GM18502 (cell line): ENCODE results near the gene TRAP1.
A peak's percentile ranks its signal among the peaks of the same experiment; 100 is the strongest.

Source experiments
- ATAC-seq: cut with Tn5 transposase; IDR thresholded peaks from one replicate; pipeline ENCODE4 v1.9.1; 2021; ENCODE audit warnings: mild to moderate bottlenecking; ENCODE audit not compliant: unreplicated experiment, poor library complexity

TRAP1 gene

DNA sequence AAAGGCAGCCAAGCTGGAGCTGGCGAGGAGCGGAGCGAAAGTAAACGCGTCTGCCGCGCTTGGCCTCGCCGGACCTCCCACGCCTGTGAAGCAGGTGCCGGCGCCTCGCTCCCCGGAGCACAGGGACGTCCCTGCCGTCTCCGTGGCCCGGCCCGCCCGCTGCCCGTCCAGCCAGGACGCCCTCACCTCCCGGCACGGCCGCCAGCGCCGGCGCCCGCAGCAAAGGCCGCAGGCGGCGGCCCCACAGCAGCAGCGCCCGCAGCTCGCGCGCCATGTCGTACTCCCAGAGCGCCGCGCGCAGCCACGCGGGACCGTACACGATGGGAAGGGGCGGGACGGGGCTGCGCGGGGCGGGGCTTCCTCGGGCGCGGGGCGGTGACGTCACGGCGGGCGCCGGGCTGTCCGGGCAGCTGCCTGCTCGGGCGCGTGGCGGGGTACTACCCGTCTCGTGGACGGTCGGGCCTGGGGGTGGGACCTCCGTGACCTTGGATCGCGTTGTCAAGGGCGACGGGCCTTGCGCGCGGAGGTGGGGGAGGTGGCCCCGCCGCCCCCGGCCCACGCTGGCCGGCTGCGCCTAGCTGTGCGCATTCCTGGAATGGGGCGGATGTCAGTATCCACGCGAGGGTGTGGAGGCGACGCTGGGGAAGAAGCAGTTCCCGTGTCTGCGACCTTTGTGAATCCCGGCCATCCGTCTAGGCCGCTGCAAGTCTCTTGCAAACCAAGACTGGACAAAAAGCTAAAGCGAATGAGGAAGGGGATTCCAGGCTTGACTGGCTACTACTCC, at the start of gene TRAP1:
TRAP1 (minus strand) TSS at position 290 of the 784 bp plus-strand sequence; CDS start at position 274, 16 bp downstream.
- ATAC-seq: peak; percentile 89

DNA sequence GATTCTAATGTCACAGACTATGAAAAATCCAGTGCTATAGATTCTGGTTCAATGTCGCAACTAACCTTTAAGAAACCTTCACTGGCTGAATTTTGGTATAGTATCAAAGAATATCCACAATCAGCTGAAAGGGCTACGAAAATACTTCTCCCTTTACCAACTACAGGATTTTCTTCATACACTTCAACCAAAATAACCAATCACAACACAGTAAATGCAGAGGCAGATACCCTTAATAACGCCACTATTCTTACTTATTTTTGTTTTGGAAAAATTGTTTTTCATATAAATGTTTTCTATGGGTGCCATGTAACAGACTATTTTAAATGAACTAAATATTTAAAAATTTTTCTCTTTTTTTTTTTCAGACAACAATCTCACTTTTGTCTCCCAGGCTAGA, 48.9 kb upstream of the TRAP1 start:
- no peak for ATAC-seq

DNA sequence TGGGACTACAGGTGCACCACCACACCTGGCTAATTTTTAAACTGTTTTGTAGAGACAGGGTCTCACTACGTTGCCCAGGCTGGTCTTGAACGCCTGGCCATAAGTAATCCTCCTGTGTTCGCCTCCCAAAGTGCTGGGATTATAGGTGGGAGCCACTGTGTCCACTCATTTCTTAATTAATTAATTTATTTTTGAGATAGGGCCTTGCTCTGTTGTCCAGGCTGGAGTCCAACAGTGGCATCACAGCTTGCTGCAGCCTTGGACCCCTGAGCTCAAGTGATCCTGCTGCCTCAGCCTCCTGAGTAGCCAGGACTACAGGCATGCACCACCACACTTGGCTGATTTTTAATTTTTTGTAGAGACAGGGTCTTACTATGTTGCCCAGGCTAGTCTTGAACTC, 47.1 kb upstream of the TRAP1 start:
- no peak for ATAC-seq

DNA sequence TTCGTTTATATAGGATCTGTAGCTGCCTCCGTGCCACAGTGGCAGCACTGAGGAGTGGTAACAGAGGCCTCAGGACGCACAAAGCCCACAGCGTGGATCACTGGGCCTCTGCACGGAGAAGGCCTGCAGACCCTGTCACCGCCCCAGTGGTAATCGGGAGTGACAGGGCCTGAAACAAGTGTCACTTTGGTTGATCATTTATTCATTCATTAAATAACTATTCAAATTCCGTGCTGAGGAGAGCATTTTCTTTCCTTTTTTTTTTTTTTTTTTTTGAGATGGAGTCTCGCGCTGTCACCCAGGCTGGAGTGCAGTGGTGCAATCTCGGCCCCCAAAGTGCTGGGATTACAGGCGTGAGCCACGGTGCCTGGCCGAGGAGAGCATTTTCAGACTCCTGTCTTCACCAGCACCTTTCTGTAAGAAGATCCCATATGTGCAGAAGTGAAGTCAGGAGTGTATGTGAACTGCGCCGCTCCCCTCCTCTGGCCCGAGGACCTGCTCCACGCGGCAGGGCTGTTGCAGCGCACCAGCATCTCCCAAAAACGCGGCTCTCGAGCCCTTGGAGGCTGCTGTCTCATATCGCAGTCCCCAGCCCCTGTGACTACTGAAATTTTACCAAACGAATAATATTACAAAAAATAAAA, 44.9 kb upstream of the TRAP1 start:
- ATAC-seq: no peak

DNA sequence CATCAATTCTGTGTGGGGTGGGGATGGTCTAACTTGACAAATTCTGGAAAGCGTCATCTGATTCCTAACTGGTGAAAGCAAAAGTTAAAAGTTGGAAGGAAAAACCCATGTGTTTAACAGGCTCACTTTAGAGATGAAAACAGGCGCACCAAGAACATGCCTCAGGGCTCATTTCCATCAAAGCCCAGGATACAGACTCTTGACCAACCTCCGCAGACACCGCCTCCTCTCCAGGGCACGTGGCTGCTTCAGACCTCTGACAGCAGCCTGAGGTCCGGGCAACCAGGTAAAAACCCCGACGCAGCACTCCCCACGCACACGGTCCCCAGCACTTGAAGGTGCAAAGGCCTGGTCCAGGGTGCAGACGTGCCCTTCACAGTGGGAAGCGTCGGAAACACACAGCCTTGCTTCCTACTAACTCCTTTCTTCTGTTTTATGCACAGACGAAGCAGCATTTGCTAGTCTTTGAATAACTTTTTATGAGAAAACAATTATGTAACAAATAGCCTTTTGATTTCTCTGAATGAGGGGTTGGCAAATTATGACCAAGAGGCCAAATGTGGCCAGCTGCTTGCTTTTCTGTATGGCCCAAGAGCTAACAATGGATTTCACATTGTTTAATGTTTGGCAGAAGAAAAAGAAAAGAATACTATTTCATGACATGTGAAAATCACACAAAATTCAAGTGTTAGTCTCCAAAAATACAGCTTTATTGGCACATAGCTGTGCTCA, 44.2 kb upstream of the TRAP1 start:
- no peak for ATAC-seq

DNA sequence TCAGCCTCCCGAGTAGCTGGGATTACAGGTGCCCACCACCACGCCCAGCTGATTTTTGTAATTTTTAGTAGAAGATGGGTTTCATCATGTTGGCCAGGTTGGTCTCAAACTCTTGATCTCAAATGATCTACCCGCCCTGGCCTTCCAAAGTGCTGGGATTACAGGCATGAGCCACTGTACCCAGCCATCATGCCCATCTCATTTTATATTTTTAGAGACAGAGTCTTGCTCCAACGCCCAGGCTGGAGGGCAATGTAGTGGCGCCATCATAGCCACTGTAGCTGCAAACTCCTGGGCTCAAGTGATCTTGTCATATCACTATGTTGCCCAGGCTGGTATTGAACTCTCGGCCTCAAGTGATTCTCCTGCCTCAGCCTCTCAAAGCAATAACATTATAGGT, 43.2 kb upstream of the TRAP1 start:
- ATAC-seq: no peak

DNA sequence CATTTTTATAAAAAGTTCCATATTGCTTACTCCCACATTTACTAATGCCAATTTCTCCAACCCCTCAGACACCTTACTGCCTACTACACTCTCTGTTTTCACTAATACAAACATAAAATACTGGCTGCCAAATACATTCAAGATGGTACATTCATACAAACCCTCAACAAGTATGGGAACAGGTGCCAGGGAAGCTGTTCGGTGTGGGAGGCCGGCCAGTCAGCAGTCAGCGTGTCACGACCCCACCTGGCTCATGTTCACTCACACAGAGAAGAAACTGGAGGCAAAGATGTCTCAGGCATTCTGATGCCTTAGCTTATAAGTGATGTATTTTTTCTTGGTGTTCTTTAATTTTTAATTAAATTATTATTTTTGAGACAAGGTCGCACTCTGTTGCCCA, 42.4 kb upstream of the TRAP1 start:
- ATAC-seq: no peak

DNA sequence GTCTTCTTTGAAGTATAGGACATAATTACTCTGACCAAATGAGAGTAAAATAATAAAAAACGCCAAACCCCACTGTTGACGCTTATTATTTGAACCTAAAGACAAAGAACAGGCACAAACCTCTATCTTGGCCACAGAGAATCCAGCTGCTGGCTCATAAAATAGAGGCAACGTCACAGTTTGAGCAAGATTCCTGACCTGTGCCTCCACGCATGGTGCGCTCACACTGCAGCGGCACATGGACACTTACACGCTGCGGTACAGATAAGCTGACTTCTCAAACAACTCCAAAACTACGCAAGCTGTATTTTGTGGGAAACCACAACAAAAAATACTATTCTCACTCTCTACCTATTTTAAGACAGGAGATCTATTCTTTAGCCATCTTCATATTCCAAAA, 38.8 kb upstream of the TRAP1 start:
- no peak for ATAC-seq

DNA sequence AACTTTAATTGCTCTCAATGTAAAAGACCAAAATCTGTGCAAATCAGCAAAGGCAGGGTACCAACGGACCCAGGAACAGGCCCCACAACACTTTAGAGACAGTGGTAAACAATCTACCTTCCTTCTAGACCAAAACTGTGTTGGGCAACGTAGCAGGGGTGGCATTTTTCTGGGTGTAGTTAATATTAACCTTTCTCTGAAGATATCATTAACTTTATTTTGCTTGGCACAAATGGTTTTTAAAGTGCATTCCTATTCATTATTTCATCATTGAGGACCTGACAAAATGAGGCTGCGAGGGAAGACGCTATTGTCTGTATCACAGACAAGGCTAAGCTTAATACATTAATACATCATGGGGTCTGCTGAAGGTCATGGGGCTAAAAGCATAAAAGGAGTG, 37.9 kb upstream of the TRAP1 start:
- no peak for ATAC-seq

DNA sequence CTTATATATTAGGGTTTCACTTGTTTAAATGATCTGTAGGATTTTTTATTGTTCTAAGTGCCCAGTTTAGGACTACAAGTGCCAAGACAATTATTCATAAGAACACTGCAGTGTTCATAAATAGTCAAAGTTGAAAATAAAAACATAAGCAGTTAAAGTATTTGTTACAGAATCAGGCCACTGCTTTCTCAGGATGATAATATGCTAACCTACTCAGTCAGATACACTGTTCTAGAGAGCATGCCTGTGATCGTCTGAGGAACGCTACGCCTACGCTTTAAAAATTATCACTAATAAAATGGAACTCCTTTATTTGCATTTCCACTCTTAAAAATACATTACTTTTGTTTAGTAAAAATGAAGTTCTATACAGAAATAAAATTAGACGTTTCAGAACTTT, 37.4 kb upstream of the TRAP1 start:
- no peak for ATAC-seq

DNA sequence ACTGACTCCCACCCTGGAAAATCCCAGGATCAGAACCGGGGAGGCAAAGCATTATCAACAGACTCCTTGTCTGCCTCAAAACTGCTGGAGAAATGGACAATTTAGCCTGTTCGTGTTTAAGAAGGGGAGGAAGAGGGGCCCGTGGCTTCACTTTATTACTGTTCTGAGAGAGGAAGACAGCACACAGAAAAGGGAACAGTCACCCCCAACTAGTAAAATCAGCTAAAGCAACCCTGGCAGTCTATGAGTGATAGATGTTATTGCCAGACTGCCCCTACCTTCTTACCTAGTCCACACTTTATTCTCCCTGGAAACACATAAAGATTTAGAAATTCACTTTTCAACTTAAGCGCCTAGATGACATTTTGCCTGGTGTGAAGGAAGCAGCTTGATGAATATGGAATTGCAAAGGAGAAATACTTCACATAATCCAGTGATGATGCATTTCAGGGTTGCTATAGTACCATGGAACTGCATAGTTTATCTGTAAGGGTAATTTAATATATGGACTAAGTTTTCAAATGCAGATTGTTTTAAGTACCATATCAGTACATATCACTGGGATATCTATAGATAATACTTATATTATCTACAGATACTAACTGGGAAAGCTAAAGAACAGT, 36.9 kb upstream of the TRAP1 start:
- ATAC-seq: no peak

DNA sequence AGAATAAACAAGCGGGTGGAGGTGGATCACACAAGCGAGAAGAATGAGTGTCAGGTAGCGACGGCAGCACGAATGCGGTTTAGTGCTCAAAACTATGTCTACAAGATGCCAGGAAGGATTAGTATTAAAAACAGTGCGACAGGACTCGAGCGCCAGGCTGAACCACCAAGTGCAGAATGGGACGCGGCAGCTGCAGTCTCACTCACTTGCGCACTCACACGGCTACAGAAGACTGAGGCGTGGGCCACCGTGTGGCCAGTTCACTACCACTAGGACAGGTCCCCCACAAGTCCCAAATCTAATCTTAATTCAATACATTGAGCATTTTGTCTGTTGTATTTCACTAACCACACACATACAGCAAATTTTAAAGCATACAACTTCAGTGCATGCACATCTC, 35.7 kb upstream of the TRAP1 start:
- no peak for ATAC-seq

DNA sequence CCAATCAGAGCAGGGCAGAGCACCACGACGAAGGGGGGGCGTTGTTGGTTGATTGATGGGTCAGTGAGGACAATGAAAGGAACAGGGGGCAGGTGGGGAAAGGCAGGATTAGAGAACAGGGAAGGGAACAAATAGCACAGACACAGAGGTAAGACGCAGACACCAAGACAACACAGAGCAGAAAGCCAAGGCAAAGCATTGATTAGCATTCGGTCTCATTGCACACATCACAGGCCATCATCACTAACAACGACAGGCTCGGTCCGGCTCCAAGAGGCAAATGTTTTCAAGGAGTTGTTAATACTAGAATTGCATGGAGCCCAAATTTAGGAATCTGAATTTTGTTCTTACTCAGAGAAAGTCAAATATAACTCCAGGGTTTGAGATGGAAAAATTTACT, 34.6 kb upstream of the TRAP1 start:
- no peak for ATAC-seq

DNA sequence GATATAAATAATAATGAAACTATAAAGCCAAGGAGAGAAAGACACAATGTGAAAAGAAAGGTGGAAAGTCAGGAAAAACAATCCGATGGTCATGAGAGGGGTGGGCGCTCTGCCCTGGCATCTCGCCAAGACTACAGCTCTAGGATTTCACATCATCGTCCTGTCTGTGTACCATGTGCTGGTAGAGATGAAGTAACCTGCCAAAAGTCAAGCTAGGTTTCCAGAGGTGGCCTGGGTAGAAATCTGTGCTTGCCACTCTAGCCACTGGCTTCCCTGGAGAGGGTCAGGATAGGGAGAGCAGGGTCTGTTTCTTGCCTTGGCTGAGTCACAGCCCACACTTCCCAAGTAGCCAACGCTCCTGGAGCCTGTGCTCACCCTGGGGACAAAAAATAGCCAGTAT, 31.0 kb upstream of the TRAP1 start:
- no peak for ATAC-seq

DNA sequence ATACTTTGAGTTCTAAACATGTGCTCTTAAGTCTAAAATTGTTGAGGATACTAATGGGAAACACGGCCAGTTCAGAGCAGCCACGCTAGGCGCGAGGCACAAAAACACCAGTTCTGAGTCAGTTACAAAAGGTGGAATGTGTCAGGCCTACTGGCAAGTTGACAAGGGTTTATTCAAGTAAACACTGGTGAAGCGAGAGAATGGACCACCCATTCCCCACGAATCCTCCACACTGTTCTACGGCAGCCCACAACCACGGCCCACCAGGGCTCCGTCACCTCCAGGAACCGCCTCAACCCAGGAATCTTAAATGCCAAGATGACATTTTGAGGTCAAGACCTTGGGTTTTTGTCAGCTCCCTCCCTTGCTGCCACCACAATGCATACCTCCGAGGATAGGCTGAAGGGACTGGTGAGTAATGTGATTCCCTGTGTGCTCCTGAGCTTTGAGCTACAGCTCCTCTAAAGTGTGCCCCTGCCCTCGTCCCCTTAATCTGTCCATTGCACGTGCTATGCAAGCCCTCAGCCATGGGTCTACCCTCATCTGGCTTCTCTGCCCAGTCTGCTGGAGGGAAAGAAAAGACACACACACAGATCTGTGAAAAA, 28.5 kb upstream of the TRAP1 start:
- no peak for ATAC-seq

DNA sequence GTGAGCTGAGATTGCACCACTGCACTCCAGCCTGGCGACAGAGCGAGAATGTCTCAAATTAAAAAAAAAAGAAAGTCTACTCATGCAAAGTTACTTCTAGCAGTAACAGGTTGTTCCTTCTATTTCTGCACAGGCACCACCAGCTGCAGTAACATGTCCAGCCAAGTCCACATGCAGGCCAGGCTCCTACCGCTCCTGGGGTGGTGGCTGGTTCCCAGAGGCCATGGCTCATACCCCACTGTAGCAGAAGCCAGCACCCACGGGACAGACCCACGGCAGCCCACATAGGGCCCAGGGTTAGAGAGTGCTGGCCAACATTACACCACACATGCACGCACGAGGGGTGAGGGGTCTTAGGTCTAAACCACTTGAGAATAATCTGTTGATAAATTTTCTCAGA, 26.7 kb upstream of the TRAP1 start:
- no peak for ATAC-seq

DNA sequence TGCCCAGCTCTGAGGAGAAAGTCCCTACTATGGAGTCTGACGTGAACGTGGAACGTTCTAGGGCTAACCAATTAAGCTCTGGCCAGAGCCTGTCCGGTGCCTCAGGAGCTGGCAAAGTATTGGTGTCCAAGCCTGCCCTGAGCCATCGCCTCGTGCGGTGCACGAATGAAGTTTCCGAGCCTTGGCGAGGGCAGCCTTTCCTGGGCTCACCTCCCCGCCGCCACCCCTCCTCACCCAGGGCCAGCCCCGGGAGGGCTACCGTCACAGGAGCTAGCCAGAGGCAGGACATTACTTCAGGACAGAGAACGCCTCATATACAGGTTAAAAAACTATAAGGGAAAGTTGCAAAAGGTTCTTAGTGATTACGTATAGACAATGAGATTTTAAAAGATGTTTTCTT, 23.6 kb upstream of the TRAP1 start:
- ATAC-seq: no peak

DNA sequence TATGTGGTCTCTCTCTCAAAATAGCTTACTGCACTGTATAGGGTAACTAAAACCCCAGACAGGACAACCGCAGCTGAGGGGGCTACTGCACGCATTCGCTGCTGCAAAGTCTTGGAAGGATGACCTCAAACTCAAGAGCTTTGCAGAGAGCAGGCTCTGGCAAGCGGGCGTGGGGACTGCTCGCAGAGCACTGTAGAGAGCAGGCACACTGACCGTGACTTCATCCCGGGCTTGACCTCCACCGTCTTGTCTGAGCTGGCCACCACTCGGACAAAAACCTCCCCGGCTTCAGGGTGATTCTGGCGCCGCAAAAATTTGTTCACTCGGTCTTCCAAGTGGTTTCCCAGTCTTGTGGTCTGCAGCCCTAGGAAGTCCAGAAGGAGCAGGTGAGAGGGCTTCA, 22.9 kb upstream of the TRAP1 start:
- no peak for ATAC-seq

DNA sequence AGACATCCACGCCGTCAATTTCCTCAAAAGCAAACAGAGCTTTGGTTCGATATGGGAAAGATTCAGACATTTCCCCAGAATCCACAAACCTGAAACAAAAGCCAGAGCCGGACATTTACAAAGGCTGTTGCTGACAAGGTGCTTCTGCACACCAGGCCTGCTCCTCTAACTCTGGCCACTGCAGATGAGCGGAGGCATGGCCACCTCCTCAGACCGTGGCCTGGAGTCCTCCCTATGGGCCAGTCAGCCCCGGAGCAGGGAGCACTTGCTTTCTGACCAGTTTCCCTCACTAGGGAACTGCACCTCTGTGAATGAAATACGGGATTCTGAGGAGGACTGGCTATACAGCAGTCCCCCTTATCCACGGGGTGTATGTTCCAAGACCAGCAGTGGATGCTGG, 22.3 kb upstream of the TRAP1 start:
- no peak for ATAC-seq

DNA sequence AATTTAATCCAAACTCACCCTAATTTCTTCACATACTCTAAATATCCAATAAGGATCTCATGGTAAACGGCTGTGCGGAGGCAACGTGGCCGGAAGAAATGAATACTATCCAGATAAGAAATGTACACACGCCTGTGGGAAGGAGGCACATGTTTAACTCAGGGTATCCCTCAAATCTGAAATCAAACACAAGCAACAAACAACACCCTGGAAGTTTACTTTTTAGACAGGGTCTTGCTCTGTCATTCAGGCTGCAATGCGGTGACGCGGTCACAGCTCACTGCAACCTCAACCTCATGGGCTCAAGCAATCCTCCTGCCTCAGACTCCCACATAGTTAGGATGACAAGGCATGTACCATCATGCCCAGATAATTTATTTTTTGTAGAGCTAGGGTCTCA, 21.2 kb upstream of the TRAP1 start:
- ATAC-seq: no peak

DNA sequence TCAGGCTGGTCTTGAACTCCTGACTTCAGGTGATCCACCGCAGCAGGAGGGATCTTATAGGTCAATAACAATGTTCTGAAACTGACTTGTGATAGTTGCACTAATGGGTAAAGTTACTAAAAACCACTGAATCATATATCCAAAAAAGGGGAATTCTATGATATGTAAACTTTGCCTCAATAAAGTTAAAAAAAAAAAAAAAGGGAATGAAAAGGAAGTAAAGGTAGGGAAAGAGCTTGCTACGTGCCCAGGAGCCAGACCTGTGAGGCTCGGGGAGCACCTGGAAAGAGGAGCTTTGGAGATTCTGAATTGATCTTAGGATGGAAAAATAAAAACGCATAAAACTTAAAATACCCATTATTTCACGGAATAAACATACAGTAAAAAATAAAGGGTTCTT, 20.8 kb upstream of the TRAP1 start:
- no peak for ATAC-seq
